Stimulated activated CD4-positive, alpha-beta T cell treated with anti-CD3 and anti-CD28 coated beads, Interleukin-15, amount 100 ng/mL, for 48 hours (primary cell): Measurements from ENCODE around the gene BHLHE41.

ENCODE experiments used
- DNase-seq, 2 donors: peaks; one replicate each; pipeline ENCODE4 v3.0.0-alpha.2; 2020; ENCODE audit warnings: low read depth in 2 of 2

Gene BHLHE41

DNA sequence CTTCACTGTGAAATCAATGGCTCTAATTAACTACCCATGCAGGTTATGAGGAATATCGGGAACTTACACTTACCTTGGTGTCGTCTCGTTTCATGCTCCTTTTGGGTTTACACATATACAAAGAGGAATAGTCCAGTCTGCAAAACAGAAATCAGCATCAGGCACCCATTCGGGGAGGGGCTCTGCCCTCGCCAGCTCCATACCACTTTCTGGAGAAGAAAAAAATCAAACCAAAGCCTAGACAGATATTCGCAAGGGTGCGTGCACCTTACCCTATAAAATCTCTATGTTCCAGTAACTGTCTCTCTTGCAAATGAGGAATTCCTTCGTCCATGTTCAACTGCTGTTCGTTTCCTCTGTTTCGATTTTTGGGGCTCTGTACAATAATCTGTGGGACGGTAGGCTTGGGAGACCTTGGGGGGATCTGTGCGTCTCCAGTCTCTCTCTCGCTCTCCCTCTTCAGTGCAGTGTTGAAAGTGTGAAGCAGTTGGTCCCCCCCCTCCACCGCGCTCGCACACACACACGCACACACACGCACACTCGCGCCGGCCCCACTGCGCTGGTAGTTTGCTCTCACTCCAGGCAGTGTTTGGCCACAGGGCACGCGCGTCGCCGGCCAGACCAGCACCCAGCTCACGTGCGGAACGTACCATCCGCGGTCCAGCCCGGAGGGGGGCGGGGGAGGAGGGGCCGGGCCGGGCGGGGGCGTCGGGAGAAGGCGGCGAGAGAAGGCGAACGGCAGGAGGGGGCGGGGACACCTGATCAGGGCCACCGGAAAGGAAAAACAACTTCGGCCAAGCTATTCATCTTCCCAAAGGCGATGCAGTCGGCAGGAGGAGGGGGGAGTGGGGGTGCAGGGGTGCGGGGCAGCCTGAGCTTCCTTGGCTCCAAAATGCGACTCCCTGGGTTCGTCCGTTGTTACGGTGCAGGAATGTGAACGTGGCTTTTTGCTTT is at the start of gene BHLHE41:
TSS of gene BHLHE41 (minus strand) at position 592 of the 954 bp plus-strand sequence. CDS start at position 334, 258 bp downstream.
- DNase-seq = no peak

DNA sequence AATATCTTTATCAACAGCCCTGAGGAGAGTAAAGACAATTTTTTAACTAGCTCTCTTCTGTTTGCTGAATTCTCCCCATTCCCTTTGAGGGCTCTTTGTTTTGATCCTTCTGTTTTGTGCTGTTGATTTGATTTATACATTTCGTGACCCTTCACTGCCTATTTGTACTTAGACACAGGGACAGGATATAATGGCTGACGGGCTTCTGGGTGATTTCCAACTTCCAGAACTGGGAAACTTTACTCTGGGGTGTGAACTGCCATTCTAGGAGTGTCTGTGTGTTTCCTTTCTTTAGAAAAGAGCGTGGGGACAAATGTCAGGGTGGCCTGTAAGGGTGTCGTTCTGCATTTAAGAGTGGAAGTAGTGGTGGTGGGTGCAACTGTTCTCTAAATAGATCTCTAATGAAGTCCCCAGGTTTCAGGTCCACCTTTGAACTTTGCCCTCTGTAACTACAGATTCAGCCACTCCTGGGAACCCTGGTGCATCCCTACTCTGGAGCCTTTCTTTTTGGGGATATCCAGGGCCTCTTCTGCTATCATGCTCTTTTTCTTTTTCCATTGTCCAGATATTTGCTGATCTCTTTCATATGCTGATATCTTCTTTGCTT is 48.2 kb upstream of the BHLHE41 start:
- DNase-seq = no peak

DNA sequence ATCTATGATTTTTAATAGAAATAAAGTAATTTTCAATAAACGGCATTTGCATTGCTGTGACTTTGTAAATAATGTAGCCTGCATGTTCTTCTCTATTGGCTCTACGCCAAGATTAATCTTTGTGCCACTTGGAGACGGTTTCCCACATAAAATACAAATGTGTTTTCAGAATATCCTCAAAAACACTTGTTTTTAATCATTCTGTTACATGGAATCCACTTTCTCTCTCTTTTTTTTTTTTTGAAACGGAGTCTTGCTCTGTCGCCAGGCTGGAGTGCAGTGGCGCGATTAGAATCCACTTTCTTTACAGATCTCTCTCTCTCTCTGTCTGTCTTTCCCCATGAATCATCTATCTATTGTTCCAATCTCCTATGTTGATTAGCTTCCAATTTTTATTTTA is 47.7 kb upstream of the BHLHE41 start:
- DNase-seq = no peak

DNA sequence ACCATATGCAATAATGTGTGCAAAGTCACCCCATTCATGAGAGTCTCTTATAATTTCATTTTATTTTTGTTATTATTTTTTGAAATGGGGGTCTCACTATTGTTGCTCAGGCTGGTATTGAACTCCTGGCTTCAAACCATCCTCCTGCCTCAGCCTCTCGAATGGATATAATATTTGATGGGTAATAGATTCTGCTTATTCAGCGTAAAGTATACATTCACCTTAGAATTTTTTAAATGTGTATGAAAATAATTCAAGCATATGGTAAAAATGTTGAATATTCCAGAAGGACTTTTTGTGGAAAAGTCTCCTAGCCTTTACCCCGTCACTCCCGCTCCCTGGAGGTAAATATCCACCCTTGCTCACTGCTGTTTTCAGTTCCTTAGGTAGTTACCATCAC is 47.2 kb upstream of the BHLHE41 start:
- DNase-seq = no peak

DNA sequence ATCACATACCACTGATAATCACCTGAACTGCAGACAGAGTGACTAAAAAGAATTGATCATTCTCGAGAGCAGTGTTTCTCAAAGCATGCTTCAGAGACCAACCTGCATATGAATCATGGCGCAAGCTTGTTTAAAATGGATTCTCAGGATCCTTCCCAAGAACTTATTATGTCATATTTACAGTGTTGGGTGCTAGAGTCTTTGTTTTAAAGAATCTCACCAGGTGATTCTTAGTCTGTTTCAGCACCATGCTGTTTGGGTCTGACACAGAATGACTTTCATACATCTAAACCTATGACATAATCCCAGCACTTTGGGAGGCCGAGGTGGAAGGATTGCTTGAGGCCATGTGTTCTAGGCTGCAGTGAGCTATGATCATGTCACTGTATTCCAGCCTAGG is 39.3 kb upstream of the BHLHE41 start:
- no peak for DNase-seq

DNA sequence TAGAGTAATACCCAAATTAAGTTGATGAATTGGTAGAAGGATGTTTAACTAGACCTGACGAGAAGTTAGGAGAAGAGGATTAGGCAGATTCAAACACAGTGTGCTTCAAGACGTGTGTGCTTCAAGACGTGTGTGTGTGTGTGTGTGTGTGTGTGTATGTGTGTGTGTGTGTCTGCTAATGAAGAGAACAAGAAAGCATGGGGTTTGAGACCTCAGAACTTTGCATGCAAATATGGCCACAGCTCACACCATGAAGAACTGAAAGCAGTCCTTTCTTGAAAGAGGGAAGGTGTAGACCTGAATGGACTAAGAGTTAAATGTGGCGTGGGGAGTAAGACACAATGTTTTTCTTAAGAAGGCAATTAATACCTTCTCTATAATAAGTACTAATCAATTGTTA is 38.1 kb upstream of the BHLHE41 start:
- DNase-seq = no peak

DNA sequence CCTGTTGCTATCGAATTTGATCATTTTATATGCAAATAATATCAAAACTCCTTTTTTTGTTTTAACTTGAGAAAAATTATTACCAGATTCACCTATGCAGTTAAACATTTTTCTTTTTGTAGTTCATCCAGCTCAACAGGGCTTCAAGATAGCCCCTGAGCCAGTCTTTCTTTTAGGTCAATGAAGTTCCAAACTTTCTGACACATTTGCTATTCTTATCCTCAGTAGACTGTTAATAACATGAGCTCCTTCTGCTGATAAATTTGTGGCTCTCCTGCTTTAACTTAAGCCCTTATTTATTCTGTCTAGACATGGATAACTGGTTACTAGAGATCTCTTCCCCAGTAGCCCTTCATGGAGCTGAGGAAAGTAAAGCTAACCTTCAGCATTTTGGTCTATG is 37.3 kb upstream of the BHLHE41 start:
- DNase-seq = no peak

DNA sequence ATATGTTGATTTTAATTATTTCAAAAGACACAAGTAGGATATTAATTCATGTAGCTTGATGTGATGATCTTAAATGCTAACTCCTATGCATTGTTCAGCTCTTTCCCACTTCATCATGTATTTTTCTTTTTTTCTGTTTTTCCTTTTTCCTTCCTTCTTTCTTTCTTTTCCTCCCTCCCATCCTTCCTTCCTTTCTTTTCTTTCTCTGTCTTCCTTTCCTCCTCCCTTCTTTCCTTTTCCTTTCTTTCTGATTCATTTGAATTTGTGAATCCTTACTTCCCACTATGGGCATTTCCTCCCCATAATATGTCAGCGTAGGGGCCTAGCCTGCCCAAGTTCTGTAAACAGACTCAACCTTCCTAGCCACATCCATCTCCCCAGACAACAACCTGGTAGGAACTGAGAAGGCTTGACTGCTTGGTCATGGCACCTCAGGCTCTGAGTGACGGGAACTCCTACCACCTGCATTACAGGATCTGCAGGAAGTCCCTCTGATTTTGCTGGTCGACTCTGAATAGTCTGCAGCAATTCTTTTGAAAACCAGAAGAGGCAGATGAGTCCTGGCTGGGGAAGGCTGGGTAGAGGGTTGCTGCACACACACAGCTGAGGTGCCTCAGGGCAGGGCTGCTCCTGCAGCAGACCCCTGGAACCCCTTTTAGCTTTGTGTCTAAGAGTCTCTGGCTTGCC is 33.4 kb upstream of the BHLHE41 start:
- DNase-seq = no peak

DNA sequence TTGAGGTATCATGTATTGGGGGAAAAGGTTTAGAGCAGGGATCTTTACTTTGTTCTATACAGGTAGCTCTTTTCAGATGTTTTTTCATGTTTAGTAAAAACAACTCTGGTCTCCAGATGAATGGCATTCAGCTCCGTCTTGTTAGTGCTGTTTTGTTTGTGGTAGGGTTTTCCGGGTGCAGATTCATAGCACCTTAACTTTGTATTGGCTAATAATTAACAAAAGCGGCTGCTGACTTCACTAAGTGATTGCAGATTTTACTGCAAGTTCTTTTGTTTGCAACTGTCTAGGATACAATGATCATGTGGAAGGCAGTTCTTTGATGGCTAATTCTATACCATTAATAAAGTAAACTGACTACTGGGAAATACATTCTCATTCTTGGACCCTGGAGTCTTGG is 32.2 kb upstream of the BHLHE41 start:
- no peak for DNase-seq

DNA sequence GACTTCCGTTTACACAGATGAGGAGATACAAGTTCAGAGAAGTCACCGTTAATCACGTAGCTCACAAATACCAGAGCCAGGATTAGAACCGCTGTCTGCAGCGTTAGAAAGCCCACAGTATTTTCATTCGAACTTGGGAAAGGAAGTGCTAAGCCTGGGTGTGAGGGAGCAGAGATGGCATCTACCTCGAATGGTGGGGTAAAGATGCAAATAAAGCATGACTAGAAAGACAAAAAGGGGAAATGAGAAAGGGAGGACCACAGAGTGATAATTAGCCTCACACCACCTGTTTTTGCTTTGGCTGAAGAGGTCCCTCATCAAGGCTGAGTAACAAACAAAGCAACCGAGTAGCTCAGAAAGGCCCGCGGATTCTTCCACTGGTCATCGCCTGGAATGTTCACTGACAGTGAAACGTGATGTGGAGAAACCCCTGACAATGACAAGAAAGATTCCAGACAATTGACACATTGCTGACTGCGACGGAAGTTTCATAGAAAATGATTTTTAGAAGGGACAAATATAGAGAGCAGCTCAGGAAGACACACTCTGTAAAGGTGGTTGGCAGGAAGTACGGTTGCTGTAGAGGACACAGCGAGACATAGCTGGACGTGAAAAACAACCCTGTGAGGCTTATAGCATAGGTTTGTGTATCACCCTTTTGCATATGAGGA is 31.5 kb upstream of the BHLHE41 start:
- DNase-seq = no peak

DNA sequence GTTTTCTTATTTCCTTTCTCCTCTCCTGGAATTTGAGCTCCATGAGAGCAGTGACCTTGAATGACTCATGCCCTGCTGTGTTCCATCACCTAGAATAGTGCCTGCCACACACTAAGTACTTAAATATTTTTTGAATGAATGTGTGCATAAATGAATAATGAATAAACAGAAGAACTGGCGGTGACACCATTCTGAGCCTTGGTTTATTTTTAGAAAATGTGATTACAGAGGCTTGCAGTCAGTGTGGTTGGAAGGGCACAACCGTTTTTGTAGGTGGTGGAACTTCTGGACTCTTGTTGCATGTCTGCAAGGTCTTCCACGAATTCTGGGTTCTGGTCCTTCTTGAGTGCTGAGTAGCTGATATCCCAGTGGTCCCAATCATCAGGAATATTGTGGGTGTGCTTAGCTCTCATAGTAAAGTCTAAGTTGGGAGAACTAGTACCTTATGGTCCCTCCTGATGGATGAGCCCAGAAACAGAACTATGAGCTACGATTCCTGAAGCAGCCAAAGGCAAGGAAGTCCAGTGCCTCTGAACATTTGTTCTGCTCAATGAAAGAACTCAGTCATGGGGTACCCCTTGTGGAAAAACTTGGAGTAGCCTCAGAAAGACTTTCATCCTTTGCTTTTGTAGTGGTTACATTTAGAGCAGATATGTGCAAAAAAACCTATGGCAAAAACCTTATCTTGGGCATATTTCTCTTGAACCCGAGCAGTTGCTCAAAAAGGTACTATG is 28.8 kb upstream of the BHLHE41 start:
- no peak for DNase-seq

DNA sequence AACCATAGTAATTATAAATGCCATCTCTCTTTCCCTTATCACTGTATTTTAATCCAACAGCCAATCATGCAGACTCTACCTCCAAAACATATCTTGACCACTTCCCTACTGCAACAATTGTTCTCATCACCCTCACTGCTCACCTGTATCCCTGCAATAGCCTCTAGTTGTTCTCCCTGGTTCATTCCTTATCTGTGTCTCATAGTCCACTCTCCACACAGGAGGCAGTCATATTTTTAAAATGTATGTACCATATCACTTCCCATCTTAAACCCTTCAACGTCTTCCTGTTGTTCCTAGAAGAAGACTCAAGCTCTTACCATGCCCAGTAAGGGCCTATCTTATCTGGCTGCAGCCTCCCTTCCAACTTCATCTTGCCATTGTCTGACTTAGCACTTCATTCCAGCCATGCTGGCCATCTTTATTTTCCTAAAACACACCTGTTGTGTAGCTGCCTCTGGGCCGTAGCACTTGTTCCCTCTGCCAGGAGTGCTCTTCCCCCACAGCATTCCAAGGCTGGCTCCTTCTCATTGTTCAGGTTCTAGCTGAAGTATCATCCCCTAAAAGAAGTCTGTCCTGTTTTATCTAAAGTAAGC is 27.8 kb upstream of the BHLHE41 start:
- no peak for DNase-seq

DNA sequence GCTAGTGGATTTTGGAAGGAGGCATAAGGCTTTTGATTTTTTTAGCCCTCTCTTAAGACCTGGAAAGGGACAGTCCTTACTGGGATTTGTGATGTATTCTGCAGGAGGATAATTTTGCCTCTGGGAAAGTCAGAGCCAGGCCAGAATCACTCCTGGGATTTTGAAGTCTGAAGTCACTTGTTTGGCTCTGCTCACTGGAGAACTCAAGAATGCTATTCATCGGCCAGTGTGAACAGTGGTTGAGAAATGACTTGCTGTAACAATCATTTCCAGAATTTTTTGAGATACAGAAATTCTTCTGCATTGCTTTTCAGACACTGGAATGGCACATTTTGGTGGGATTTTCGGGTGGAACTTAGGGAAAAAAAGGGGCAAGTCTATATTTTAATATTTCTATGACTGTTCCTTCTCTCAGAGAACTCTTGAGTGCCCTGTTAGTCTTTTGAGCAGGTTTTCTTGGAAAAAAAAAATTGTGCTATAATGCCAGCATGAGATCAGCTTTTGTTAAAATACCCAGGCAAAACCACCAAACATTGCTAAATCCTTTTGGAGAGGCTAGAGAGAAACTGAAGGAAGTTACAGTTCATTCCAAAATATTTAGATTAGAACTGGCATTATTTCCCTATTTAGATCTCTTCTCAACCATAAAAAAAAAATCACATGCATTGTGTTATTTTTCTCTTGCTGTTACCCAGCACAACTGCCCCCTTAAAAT is 26.1 kb upstream of the BHLHE41 start:
- no peak for DNase-seq

DNA sequence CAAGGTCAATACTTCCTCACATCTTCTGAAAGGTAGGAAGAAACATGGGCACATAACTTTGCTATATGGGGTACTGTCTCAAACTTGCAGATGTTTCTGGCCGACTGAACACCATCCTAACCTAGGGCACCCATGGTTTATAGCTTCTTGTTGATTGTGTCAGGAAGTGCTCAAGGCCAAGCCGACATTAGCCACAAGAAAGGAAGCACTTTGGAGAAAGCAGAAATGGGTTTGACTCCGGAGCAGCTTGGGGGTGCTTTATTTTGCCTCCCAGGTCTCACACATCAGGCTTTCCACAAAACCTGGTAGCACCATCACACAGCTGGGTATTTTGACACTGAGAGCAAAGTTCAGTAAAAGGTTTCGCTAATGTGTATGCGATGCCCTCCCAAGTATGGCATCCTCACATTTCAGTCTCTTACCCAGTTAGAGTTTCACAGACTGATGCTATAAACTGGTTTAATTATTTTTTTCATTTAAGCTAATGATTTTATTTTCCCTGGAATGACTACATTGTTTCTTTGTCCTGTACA is 25.2 kb upstream of the BHLHE41 start:
- no peak for DNase-seq

DNA sequence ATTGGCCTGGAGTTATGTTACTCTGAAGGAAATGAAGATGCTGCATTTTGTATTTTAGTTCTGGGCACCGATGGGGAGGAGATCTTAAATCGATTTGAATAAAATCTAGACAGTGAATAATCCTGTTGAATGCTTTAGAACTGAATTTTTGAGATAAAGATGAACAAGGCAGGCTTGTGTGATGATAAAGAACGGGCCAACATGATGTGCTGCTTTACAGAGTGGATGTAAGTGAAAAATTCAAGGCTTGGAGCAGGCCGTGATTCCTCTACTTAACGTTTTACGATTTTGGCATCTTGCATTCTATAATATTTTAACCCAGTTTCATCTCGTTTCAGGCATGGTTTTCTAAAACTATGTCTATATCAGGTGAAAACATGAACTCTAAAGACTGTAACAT is 23.5 kb upstream of the BHLHE41 start:
- no peak for DNase-seq

DNA sequence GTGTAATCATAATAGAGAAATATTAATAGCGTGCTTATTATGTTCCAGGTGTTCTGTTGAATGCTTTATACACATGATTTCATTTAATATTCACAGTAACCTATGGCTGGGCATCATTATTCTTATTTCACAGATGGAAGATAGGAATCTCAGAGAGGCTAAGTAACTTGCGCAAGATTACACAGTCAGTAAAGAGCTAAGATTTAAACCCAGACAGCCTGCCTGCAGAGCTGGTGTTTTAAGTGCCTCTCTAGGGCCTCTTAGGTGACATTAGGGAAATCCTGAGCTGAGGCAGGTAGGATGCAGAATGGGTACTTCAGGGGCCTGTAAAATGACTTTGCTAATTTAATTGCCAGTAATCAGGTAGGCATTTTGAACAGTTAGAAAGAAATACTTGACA is 18.5 kb upstream of the BHLHE41 start:
- DNase-seq = no peak

DNA sequence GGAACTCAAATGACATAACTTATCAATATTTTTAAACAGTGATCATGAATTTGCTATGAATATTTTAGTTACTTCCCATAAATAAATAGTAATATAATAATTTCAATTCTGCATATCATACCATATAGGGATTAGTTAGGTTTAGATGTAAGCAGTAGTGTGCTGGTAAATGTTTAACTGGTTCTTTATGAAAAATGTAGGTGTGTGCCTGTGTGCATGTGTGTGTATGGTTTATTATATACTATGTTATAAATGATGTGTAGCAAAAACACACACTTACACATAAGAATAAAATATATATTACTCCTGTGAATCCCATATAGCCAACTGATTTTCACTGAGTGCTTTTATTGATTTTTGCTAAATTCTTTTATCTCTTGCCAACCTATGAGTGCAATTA is 14.0 kb upstream of the BHLHE41 start:
- no peak for DNase-seq

DNA sequence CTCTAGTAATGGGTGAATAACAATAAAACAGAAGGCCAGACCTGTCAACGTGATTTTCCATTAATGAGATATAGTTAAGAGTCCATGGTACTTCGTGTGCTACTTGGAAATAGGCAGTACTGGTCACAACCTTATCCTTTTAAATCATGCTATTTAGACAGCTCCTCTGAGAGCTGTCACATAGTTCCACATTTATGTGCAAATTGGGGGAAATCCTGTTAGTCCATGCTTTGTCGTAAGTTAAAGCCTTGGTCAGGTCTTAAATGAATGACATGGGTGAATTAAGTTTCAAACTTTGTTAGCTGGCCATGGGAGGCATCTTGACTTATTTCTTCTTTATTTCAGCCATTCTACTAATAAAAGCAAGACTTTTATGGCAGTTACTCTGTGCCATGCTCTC is 11.9 kb upstream of the BHLHE41 start:
- no peak for DNase-seq

DNA sequence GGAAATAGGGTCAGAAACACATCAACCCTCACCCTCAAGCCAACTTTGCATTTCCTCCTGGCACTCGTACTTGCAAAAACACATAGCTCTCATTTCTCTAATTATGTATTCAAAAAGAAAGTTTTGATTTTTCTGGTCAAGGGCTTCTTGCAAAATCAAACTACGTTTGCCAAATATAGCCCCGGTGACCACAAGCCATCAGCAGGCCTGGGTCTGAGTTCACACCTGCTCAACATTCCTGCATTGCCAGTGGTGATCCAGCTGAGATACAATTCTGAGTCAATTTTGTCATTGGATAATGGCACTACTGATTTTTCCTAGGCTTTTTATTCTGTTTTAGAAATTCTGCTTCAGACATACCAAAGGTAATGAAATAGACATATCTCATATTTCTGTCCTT is 10.7 kb upstream of the BHLHE41 start:
- no peak for DNase-seq

DNA sequence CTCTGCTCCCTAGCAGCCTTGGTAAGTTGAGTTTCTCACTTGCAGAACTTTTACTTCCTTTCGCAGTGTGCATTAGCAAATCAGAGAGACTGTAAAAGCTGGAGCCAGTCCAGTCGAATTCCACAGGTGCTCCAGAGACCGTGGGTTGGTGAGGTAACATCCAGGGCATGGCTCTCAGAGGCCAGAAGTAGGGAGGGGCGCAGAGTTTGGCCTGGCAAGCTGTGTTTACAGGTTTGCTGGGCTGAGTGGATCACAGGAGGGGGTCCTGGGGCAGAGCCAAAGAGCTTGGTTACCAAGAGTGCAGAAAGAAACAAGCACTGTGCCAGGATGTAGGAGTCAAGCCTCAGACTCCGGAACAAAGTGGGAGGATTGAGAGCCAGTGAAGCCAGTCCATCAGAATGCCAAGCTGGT is 10.2 kb upstream of the BHLHE41 start:
- no peak for DNase-seq
